Neuron (in vitro differentiated cells): ENCODE measurements around the gene ASTN1.

ENCODE experiments used
- H2AFZ ChIP-seq: one replicate; pipeline ENCODE4 v1.6.1; 2013; ENCODE audit warnings: low read depth, mild to moderate bottlenecking, inconsistent platforms, low read length, moderate library complexity
- H3K27me3 ChIP-seq: one replicate; pipeline ENCODE4 v1.6.1; 2013; ENCODE audit warnings: low read length; ENCODE audit not compliant: insufficient read depth
- H3K36me3 ChIP-seq: one replicate; pipeline ENCODE4 v1.6.1; 2013; ENCODE audit warnings: low read length; ENCODE audit not compliant: insufficient read depth
- H3K4me1 ChIP-seq: one replicate; pipeline ENCODE4 v1.6.1; 2013; ENCODE audit warnings: low read length; ENCODE audit not compliant: insufficient read depth
- H3K4me3 ChIP-seq: 2 replicates; pipeline ENCODE4 v1.5.1; 2013; ENCODE audit warnings: mild to moderate bottlenecking, low read length, moderate library complexity
- H3K9me3 ChIP-seq: one replicate; pipeline ENCODE4 v1.6.1; 2013; ENCODE audit warnings: low read length

Gene ASTN1

GRCh38 chr1:176896216-176896615, 268.3 kb downstream of the ASTN1 start:
- H3K9me3 ChIP-seq: no peaks in the 10 kb centered on the region

GRCh38 chr1:176894450-176894849, 270.1 kb downstream of the ASTN1 start:
- no peaks in the 10 kb centered on the region for H3K27me3 ChIP-seq
- no peak overlapping the region for H2AFZ ChIP-seq
- no peak overlapping the region for H3K4me3 ChIP-seq
- H3K4me1 ChIP-seq: peaks cover 4% of the 10 kb centered on the region
- no peaks in the 10 kb centered on the region for H3K36me3 ChIP-seq
- H3K9me3 ChIP-seq: no peaks in the 10 kb centered on the region

More at GRCh38 chr1:176896216-176896615, 268.3 kb downstream of the ASTN1 start:
- no peak overlapping the region for H2AFZ ChIP-seq
- H3K4me1 ChIP-seq: peaks cover 4% of the 10 kb centered on the region
- H3K4me3 ChIP-seq: no peak overlapping the region
- H3K36me3 ChIP-seq: no peaks in the 10 kb centered on the region
- no peaks in the 10 kb centered on the region for H3K27me3 ChIP-seq

- H2AFZ ChIP-seq: no peak overlapping the region
- H3K4me1 ChIP-seq: peaks cover 4% of the 10 kb centered on the region
- H3K36me3 ChIP-seq: no peaks in the 10 kb centered on the region
- H3K4me3 ChIP-seq: no peak overlapping the region
- H3K27me3 ChIP-seq: no peaks in the 10 kb centered on the region
- H3K9me3 ChIP-seq: no peaks in the 10 kb centered on the region
Measured at GRCh38 chr1:176893625-176894352, 270.7 kb downstream of the ASTN1 start.

DNA sequence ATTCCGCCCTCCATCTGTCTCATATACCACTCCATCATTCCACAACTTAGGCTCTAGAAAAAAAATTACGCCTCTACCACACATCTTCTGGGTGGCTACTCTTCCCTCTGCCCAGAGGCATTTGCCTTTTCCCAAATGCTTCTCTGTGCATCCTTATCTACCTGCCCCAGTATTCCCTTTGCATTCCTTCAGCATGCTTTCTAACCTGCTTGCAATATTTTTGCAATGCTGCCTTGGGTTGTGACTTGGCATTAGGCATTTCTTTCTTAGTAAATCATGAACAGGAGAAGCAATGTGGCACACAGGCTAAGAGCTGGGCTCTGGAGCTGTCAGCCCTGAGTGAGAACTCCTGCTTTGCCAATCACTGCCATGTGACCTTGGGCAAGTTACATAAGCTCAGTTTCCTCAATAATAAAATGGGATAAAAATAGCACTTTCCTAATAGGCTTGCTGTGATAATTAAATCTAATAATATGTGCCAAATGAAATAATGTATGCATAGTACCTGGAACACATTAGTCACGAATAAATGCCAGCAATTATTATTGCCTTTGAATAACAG, 276.0 kb downstream of the ASTN1 start:
- H2AFZ ChIP-seq: no peak overlapping the region
- H3K9me3 ChIP-seq: no peaks in the 10 kb centered on the region
- H3K27me3 ChIP-seq: no peaks in the 10 kb centered on the region
- H3K4me1 ChIP-seq: no peaks in the 10 kb centered on the region
- H3K4me3 ChIP-seq: no peak overlapping the region
- no peaks in the 10 kb centered on the region for H3K36me3 ChIP-seq

GRCh38 chr1:176885751-176886150, 278.8 kb downstream of the ASTN1 start:
- no peak overlapping the region for H3K4me3 ChIP-seq
- no peaks in the 10 kb centered on the region for H3K4me1 ChIP-seq
- no peaks in the 10 kb centered on the region for H3K36me3 ChIP-seq
- H3K27me3 ChIP-seq: no peaks in the 10 kb centered on the region
- H3K9me3 ChIP-seq: no peaks in the 10 kb centered on the region
- H2AFZ ChIP-seq: no peak overlapping the region

GRCh38 chr1:176885341-176885740, 279.2 kb downstream of the ASTN1 start:
- H3K27me3 ChIP-seq: no peaks in the 10 kb centered on the region

DNA sequence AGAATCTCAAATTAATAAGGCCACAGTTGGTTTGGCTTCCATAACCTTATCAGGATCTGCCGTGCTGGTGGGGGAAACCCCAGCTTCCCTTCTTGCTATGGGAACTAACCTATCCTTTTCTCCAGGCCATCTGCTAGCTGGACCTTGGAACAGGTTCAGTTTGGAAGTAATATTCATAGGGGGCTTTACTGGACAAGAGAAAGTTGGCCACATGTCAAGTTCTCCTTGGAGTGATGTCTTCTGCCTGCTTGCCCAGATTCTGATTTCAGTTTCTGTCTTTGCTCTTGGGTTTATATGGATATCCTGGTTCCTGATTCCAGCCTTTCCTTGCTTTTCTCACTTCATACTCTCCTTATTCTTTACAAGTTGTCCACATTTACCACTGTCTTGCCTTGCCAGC, 279.6 kb downstream of the ASTN1 start:
- Histone ChIP-seq H3K27me3 (no peaks in the 10 kb centered on the region), H3K4me1 (no peaks in the 10 kb centered on the region), H3K4me3 (no peak overlapping the region), H3K36me3 (no peaks in the 10 kb centered on the region), H2AFZ (no peak overlapping the region), H3K9me3 (no peaks in the 10 kb centered on the region)

More at GRCh38 chr1:176885341-176885740, 279.2 kb downstream of the ASTN1 start:
- no peaks in the 10 kb centered on the region for H3K4me1 ChIP-seq
- H2AFZ ChIP-seq: no peak overlapping the region
- no peaks in the 10 kb centered on the region for H3K36me3 ChIP-seq
- H3K9me3 ChIP-seq: no peaks in the 10 kb centered on the region
- no peak overlapping the region for H3K4me3 ChIP-seq

DNA sequence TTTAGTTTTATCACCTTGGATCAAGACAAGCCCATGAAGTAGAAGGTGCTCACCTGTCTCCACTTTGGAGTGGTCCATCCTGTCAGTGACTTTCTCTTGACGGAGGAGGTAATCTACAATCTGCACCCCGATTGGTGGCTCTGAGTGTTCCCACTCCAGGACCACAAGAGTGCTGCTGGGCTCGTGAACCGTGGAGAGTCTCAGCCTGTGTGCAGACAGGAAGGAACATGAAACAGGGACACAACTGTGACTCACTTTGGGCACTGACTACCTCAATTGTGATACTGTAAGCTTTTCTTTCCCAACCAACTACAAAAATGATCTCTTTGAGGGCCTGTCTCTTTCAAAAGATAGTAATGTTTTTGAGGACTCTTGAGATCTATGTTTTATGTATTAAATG, 280.2 kb downstream of the ASTN1 start:
- Histone ChIP-seq H3K4me1 (no peaks in the 10 kb centered on the region), H3K27me3 (no peaks in the 10 kb centered on the region), H2AFZ (no peak overlapping the region), H3K36me3 (no peaks in the 10 kb centered on the region), H3K9me3 (no peaks in the 10 kb centered on the region), H3K4me3 (no peak overlapping the region)

DNA sequence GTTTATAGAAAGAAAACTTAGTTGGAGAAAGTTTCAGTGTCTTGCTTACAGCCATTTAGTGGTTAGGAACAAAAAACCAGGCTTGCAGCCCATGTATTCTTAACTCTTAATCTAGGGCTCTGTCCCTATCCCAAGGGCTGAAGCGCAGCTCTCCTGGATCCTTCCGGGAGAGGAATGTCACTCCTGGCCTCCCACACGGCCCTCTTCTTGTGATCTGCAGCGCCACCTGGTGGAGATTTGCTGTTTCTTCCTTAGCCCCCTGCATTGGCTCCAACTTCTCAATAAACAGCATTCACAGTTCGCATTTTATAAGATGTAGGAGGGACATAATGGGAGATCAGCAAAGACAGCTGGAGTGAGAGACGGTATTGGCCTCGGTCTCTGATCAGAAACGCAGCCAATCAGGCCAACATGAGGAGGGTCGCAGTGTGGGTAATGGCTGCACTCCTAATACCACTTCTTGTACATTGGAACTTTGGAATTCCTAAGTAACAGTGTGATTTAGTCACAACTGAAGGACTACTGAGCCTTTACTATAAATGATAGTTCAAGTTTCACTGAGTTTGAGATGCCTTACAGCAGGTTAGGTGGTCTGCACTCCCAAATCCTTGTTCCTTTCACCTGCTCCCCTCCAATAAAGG, 283.4 kb downstream of the ASTN1 start:
- Histone ChIP-seq H3K4me1 (no peaks in the 10 kb centered on the region), H3K36me3 (no peaks in the 10 kb centered on the region), H3K27me3 (no peaks in the 10 kb centered on the region), H3K9me3 (no peaks in the 10 kb centered on the region), H3K4me3 (no peak overlapping the region), H2AFZ (no peak overlapping the region)

GRCh38 chr1:176879784-176880620, 284.5 kb downstream of the ASTN1 start:
- Histone ChIP-seq H3K36me3 (no peaks in the 10 kb centered on the region), H3K27me3 (no peaks in the 10 kb centered on the region), H2AFZ (no peak overlapping the region), H3K4me1 (no peaks in the 10 kb centered on the region), H3K9me3 (no peaks in the 10 kb centered on the region), H3K4me3 (no peak overlapping the region)

DNA sequence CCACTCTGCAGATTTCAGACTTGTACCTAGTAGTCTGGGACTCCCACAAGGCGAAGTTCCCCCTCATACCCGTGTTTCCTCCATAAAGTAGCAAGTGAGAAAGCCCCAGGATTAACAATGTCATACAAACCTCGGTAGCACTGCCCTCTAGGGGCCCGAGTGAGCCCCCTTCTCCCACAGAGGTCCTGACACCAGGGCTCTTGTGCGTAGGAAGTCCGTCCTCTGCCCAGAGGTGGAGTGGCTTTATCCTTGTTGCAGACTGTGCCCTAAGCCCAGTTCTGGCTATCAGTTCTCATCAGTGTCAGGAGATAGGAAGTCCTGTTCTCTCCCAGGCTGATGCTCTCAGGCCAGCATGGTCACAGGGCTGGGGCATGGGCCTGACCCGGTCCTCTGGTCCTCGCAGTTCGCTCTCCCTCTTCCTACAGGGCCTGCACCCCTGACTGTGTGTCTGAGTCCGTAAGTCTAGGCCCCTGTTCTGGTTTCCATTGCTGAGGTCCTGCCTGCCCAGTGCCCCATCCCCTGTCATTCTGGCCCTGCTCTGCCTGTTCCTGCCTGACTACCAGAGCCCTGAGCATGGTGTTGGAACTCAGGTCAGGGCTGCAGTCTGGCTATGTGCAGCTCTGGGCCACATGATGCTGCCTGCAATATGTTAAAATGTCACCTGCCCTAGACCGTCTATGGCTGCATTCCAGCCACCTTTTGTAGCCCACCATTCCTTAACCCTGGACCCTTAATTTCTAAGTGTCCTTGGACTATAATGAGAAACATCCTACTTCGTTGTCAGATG, 285.6 kb downstream of the ASTN1 start:
- no peaks in the 10 kb centered on the region for H3K4me1 ChIP-seq
- H3K27me3 ChIP-seq: no peaks in the 10 kb centered on the region
- H3K9me3 ChIP-seq: no peaks in the 10 kb centered on the region
- H2AFZ ChIP-seq: no peak overlapping the region
- no peaks in the 10 kb centered on the region for H3K36me3 ChIP-seq
- no peak overlapping the region for H3K4me3 ChIP-seq

GRCh38 chr1:176877557-176877956, 287.0 kb downstream of the ASTN1 start:
- Histone ChIP-seq H3K4me1 (no peaks in the 10 kb centered on the region), H3K27me3 (no peaks in the 10 kb centered on the region), H3K9me3 (no peaks in the 10 kb centered on the region), H2AFZ (no peak overlapping the region), H3K4me3 (no peak overlapping the region), H3K36me3 (no peaks in the 10 kb centered on the region)
